MM.1S (cell line): ENCODE data around the gene ISY1.

Experiments used
- DNase-seq: peaks from one replicate; pipeline ENCODE4 v3.0.0-alpha.2; 2015
- H2AFZ ChIP-seq: fragments of 300-600 bp; sonication (generic); 2 replicates; pipeline ENCODE4 v1.6.0; 2016; ENCODE audit warnings: antibody characterized with exemption, low read length
- H3F3A ChIP-seq: fragments of 300-600 bp; sonication (generic); 2 replicates; pipeline ENCODE4 v1.6.1; 2016; ENCODE audit warnings: mild to moderate bottlenecking, antibody characterized with exemption, low read length, moderate library complexity, mixed read lengths; ENCODE audit not compliant: insufficient read depth
- H3K27ac ChIP-seq: fragments of 300-600 bp; sonication (generic); 2 replicates; pipeline ENCODE4 v1.5.1; 2016; ENCODE audit warnings: mild to moderate bottlenecking, low read length
- H3K27me3 ChIP-seq: fragments of 300-600 bp; sonication (generic); replicated peaks from 2 replicates; pipeline ENCODE4 v1.6.0; 2016; ENCODE audit warnings: low read length; ENCODE audit not compliant: insufficient read depth
- H3K36me3 ChIP-seq: fragments of 300-600 bp; sonication (generic); replicated peaks from 2 replicates; pipeline ENCODE4 v1.6.1; 2016; ENCODE audit warnings: mild to moderate bottlenecking, low read length, mixed read lengths; ENCODE audit not compliant: insufficient read depth
- H3K4me1 ChIP-seq: fragments of 300-600 bp; sonication (generic); 2 replicates; pipeline ENCODE4 v1.6.1; 2016; ENCODE audit warnings: low read length, mixed read lengths
- H3K4me2 ChIP-seq: fragments of 300-600 bp; sonication (generic); 2 replicates; pipeline ENCODE4 v1.6.0; 2016; ENCODE audit warnings: low read depth, low read length
- H3K4me3 ChIP-seq: fragments of 300-600 bp; sonication (generic); 2 replicates; pipeline ENCODE4 v1.5.1; 2016; ENCODE audit warnings: low read length, mixed read lengths
- H3K79me2 ChIP-seq: fragments of 300-600 bp; sonication (generic); 2 replicates; pipeline ENCODE4 v1.6.1; 2016; ENCODE audit warnings: mixed run types, low read length, mixed read lengths
- H3K9ac ChIP-seq: fragments of 300-600 bp; sonication (generic); 2 replicates; pipeline ENCODE4 v1.6.1; 2016; ENCODE audit warnings: low read length, mixed read lengths
- H3K9me2 ChIP-seq: fragments of 300-600 bp; sonication (generic); replicated peaks from 2 replicates; pipeline ENCODE4 v1.6.1; 2016; ENCODE audit warnings: mild to moderate bottlenecking, low read length, mixed read lengths; ENCODE audit not compliant: insufficient read depth
- H3K9me3 ChIP-seq: fragments of 300-600 bp; sonication (generic); replicated peaks from 2 replicates; pipeline ENCODE4 v1.6.1; 2016; ENCODE audit warnings: mild to moderate bottlenecking, low read length, mixed read lengths; ENCODE audit not compliant: insufficient read depth
- H4K20me1 ChIP-seq: fragments of 300-600 bp; sonication (generic); 2 replicates; pipeline ENCODE4 v1.6.1; 2016; ENCODE audit warnings: mild to moderate bottlenecking, low read length, moderate library complexity, mixed read lengths; ENCODE audit not compliant: insufficient read depth
- CTCF ChIP-seq: fragments of 300-600 bp; sonication (generic); IDR thresholded peaks from 2 replicates; pipeline ENCODE4 v1.5.1; 2016; ENCODE audit warnings: antibody characterized with exemption, low read length, mixed read lengths
- EZH2 ChIP-seq: fragments of 300-600 bp; sonication (generic); optimal IDR thresholded peaks from 2 replicates; pipeline ENCODE3; 2017; ENCODE audit warnings: low read depth, mild to moderate bottlenecking, antibody characterized with exemption, low read length, mixed read lengths
- EZH2phosphoT487 ChIP-seq: fragments of 300-600 bp; sonication (generic); IDR thresholded peaks from 2 replicates; pipeline ENCODE4 v1.6.1; 2018; ENCODE audit warnings: antibody characterized with exemption, low read length

ISY1 gene

GRCh38 chr3:129082026-129082425 lies 78.8 kb downstream of the ISY1 start:
- Histone ChIP-seq H3K4me1 (no peaks in the 10 kb centered on the region), H3K9me3 (no peaks in the 10 kb centered on the region), H4K20me1 (no peaks in the 10 kb centered on the region), H3K79me2 (no peaks in the 10 kb centered on the region), H3K4me3 (no peak overlapping the region), H3K27ac (no peak overlapping the region), H3K9ac (no peak overlapping the region), H2AFZ (no peak overlapping the region), H3K9me2 (no peaks in the 10 kb centered on the region), H3K4me2 (no peak overlapping the region), H3K27me3 (no peaks in the 10 kb centered on the region), H3F3A (no peaks in the 10 kb centered on the region), H3K36me3 (no peaks in the 10 kb centered on the region)
- TF ChIP-seq EZH2phosphoT487: no peak
- DNase-seq: no peak

GRCh38 chr3:129081503-129081902 lies 79.4 kb downstream of the ISY1 start:
- Histone ChIP-seq H3K27ac (no peak overlapping the region), H3K9me3 (no peaks in the 10 kb centered on the region), H3K4me1 (no peaks in the 10 kb centered on the region), H3K9ac (no peak overlapping the region), H3K9me2 (no peaks in the 10 kb centered on the region), H3F3A (no peaks in the 10 kb centered on the region), H3K4me3 (no peak overlapping the region), H2AFZ (no peak overlapping the region), H3K4me2 (no peak overlapping the region), H4K20me1 (no peaks in the 10 kb centered on the region), H3K79me2 (no peaks in the 10 kb centered on the region), H3K27me3 (no peaks in the 10 kb centered on the region), H3K36me3 (no peaks in the 10 kb centered on the region)
- TF ChIP-seq EZH2 (no peak), EZH2phosphoT487 (no peak), CTCF (no peak)
- DNase-seq: no peak

- no peaks in the 10 kb centered on the region for H3K27me3 ChIP-seq
- no peaks in the 10 kb centered on the region for H3K79me2 ChIP-seq
- DNase-seq: no peak
- no peak overlapping the region for H2AFZ ChIP-seq
- no peak overlapping the region for H3K4me2 ChIP-seq
- TF ChIP-seq CTCF (no peak), EZH2phosphoT487 (no peak), EZH2 (no peak)
- no peaks in the 10 kb centered on the region for H4K20me1 ChIP-seq
- no peaks in the 10 kb centered on the region for H3K9me3 ChIP-seq
- no peak overlapping the region for H3K27ac ChIP-seq
- no peak overlapping the region for H3K9ac ChIP-seq
- no peaks in the 10 kb centered on the region for H3K9me2 ChIP-seq
- no peaks in the 10 kb centered on the region for H3K4me1 ChIP-seq
- no peaks in the 10 kb centered on the region for H3K36me3 ChIP-seq
- H3K4me3 ChIP-seq: no peak overlapping the region
- no peaks in the 10 kb centered on the region for H3F3A ChIP-seq
Observed at GRCh38 chr3:129078510-129078909, 82.4 kb downstream of the ISY1 start.
